GM21447 (cell line): Measurements from ENCODE around the gene TP73.

Source experiments
- ATAC-seq: cut with Tn5 transposase; IDR thresholded peaks from one replicate; pipeline ENCODE4 v1.9.1; 2021; ENCODE audit not compliant: unreplicated experiment

The TP73 gene

GRCh38 chr1:3633344-3634058 lies 18.8 kb upstream of the TP73 start:
- ATAC-seq: no peak

GRCh38 chr1:3634059-3634800 lies 18.1 kb upstream of the TP73 start:
- no peak for ATAC-seq

GRCh38 chr1:3636080-3636479 lies 16.2 kb upstream of the TP73 start:
- no peak for ATAC-seq

GRCh38 chr1:3636531-3636930 lies 15.8 kb upstream of the TP73 start:
- ATAC-seq: no peak

- ATAC-seq: no peak
These were observed 14.3 kb upstream of the TP73 start for GRCh38 chr1:3638027-3638426.

- no peak for ATAC-seq
These were observed 13.6 kb upstream of the TP73 start for GRCh38 chr1:3638676-3639075.

- ATAC-seq: no peak
These were observed 12.9 kb upstream of the TP73 start for GRCh38 chr1:3639397-3639911.

GRCh38 chr1:3640121-3640837 lies 12.0 kb upstream of the TP73 start:
- no peak for ATAC-seq

GRCh38 chr1:3641046-3641760 lies 11.1 kb upstream of the TP73 start:
- no peak for ATAC-seq

- ATAC-seq: no peak
These were observed 10.5 kb upstream of the TP73 start for GRCh38 chr1:3641816-3642215.

- no peak for ATAC-seq
These were observed 9.2 kb upstream of the TP73 start for GRCh38 chr1:3642919-3643675.

GRCh38 chr1:3644273-3644672 lies 8.0 kb upstream of the TP73 start:
- no peak for ATAC-seq

GRCh38 chr1:3645247-3645646 lies 7.1 kb upstream of the TP73 start:
- no peak for ATAC-seq

GRCh38 chr1:3645666-3646355 lies 6.5 kb upstream of the TP73 start:
- no peak for ATAC-seq

- no peak for ATAC-seq
These were observed 5.7 kb upstream of the TP73 start for GRCh38 chr1:3646596-3646995.

- ATAC-seq: peak; percentile 79
These were observed 2.7 kb upstream of the TP73 start, which contains the start of gene WRAP73 for GRCh38 chr1:3649342-3650247. TSS of gene WRAP73 (minus strand) at chr1:3650103. CDS start at chr1:3649999, 104 bp downstream.

GRCh38 chr1:3650248-3651025 lies 1.9 kb upstream of the TP73 start:
- no peak for ATAC-seq
